HUES48 (cell line): ENCODE measurements around the gene OR56A3.

ENCODE experiments used
- H3K27ac ChIP-seq: one replicate; pipeline ENCODE4 v1.7.0; 2013; ENCODE audit warnings: low read depth, low read length, inconsistent platforms
- H3K27me3 ChIP-seq: 2 replicates; pipeline ENCODE4 v1.6.1; 2013; ENCODE audit warnings: mild to moderate bottlenecking, low read length; ENCODE audit not compliant: control insufficient read depth, insufficient read depth
- H3K36me3 ChIP-seq: 2 replicates; pipeline ENCODE4 v1.6.1; 2013; ENCODE audit warnings: low read length; ENCODE audit not compliant: control insufficient read depth, insufficient read depth
- H3K4me1 ChIP-seq: 2 replicates; pipeline ENCODE4 v1.6.1; 2013; ENCODE audit warnings: mild to moderate bottlenecking, low read length; ENCODE audit not compliant: control insufficient read depth, insufficient read depth
- H3K4me3 ChIP-seq: 2 replicates; pipeline ENCODE4 v1.5.1; 2013; ENCODE audit warnings: mild to moderate bottlenecking, low read depth, low read length
- H3K9ac ChIP-seq: 2 replicates; pipeline ENCODE4 v1.6.1; 2013; ENCODE audit warnings: mild to moderate bottlenecking, low read depth, low read length, moderate library complexity
- H3K9me3 ChIP-seq: 2 replicates; pipeline ENCODE4 v1.6.1; 2013; ENCODE audit warnings: low read length; ENCODE audit not compliant: control insufficient read depth, insufficient read depth

The OR56A3 gene

DNA sequence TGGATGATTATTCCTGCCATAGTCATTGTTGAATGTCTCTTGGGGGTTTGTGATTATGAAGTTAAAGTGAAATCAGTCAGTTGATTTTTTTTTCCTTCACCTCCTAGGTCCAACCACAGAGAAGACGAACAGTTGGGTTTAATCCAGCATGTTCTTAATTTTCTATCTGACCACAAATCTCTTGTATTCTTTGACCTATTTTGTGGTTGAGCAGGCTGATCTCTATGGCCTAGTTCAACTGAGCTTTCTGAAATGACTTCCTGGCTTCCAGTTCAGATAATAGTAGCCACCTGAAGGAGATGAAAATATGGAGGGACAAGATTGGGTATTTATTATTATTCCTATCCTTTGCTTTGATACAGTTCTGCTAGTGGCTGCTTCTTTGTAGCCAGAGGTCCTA lies 31.5 kb downstream of the OR56A3 start:
- Histone ChIP-seq H3K9me3 (no peaks in the 10 kb centered on the region), H3K36me3 (no peaks in the 10 kb centered on the region), H3K9ac (no peak overlapping the region), H3K4me3 (no peak overlapping the region), H3K4me1 (no peaks in the 10 kb centered on the region), H3K27ac (no peak overlapping the region), H3K27me3 (no peaks in the 10 kb centered on the region)

GRCh38 chr11:5983443-5983842 lies 41.4 kb downstream of the OR56A3 start:
- Histone ChIP-seq H3K4me3 (no peak overlapping the region), H3K9me3 (no peaks in the 10 kb centered on the region), H3K4me1 (no peaks in the 10 kb centered on the region), H3K36me3 (no peaks in the 10 kb centered on the region), H3K27me3 (no peaks in the 10 kb centered on the region), H3K9ac (no peak overlapping the region), H3K27ac (no peak overlapping the region)

- no peaks in the 10 kb centered on the region for H3K36me3 ChIP-seq
- no peaks in the 10 kb centered on the region for H3K27me3 ChIP-seq
- H3K4me1 ChIP-seq: no peaks in the 10 kb centered on the region
- no peaks in the 10 kb centered on the region for H3K9me3 ChIP-seq
- no peak within 1 kb of the TSS for H3K4me3 ChIP-seq
- no peak within 1 kb of the TSS for H3K9ac ChIP-seq
- no peak within 1 kb of the TSS for H3K27ac ChIP-seq
These were observed 44.8 kb downstream of the OR56A3 start, which contains the start of gene OR52L1 for GRCh38 chr11:5986885-5987284. Gene OR52L1 (minus strand): TSS chr11:5986985. CDS start chr11:5986930, 55 bp downstream.

GRCh38 chr11:5989203-5989602 lies 47.2 kb downstream of the OR56A3 start:
- Histone ChIP-seq H3K9ac (no peak overlapping the region), H3K36me3 (no peaks in the 10 kb centered on the region), H3K9me3 (no peaks in the 10 kb centered on the region), H3K27me3 (no peaks in the 10 kb centered on the region), H3K27ac (no peak overlapping the region), H3K4me1 (no peaks in the 10 kb centered on the region), H3K4me3 (no peak overlapping the region)

- Histone ChIP-seq H3K9me3 (no peaks in the 10 kb centered on the region), H3K27me3 (no peaks in the 10 kb centered on the region), H3K36me3 (no peaks in the 10 kb centered on the region)
These were observed 50.1 kb downstream of the OR56A3 start for GRCh38 chr11:5992150-5992549.

GRCh38 chr11:5992604-5993251 lies 50.7 kb downstream of the OR56A3 start:
- Histone ChIP-seq H3K9ac (no peak overlapping the region), H3K27ac (no peak overlapping the region), H3K9me3 (no peaks in the 10 kb centered on the region), H3K27me3 (no peaks in the 10 kb centered on the region), H3K36me3 (no peaks in the 10 kb centered on the region), H3K4me1 (no peaks in the 10 kb centered on the region), H3K4me3 (no peak overlapping the region)

More at GRCh38 chr11:5992150-5992549, 50.1 kb downstream of the OR56A3 start:
- Histone ChIP-seq H3K9ac (no peak overlapping the region), H3K4me1 (no peaks in the 10 kb centered on the region), H3K4me3 (no peak overlapping the region), H3K27ac (no peak overlapping the region)

GRCh38 chr11:5994791-5995190 lies 52.7 kb downstream of the OR56A3 start:
- Histone ChIP-seq H3K36me3 (no peaks in the 10 kb centered on the region), H3K27ac (no peak overlapping the region), H3K27me3 (no peaks in the 10 kb centered on the region), H3K9me3 (no peaks in the 10 kb centered on the region), H3K9ac (no peak overlapping the region), H3K4me3 (no peak overlapping the region), H3K4me1 (no peaks in the 10 kb centered on the region)
